ENCODE results near the gene TBC1D9B.
A peak's percentile ranks its signal among the peaks of the same experiment; 100 is the strongest.

TBC1D9B gene

GRCh38 chr5:179908528-179908927 lies 831 bp upstream of the TBC1D9B start:
- no peak overlapping the region for H2AFZ ChIP-seq (ENCODE audit: low read depth, low read length)
- H3K79me2 ChIP-seq (ENCODE audit: low read length): peaks cover 36% of the 10 kb centered on the region
- H3K4me1 ChIP-seq (ENCODE audit: low read length): peaks cover 19% of the 10 kb centered on the region
- TF ChIP-seq EZH2phosphoT487 (IDR thresholded peaks at IDR 0.05; ENCODE audit: low read depth) (no peak), CTCF (IDR thresholded peaks at IDR 0.05; ENCODE audit: low read depth, low read length) (no peak)
- peaks cover 30% of the 10 kb centered on the region for H3K36me3 ChIP-seq (replicated peaks; ENCODE audit: low read depth, low read length)
- H3K9me3 ChIP-seq (ENCODE audit: insufficient read depth, low read length): no peaks in the 10 kb centered on the region
- peak overlapping the region; percentile 72 for H3K9ac ChIP-seq (ENCODE audit: low read length)
- H4K20me1 ChIP-seq (ENCODE audit: insufficient read depth, low read length): peaks cover 14% of the 10 kb centered on the region
- H3K27me3 ChIP-seq (ENCODE audit: low read depth, low read length): no peaks in the 10 kb centered on the region
- H3K27ac ChIP-seq (ENCODE audit: low read length): peak overlapping the region; percentile 47; the same call in 1 of the 2 replicates
- peak overlapping the region; percentile 76 for H3K4me2 ChIP-seq (ENCODE audit: low read length)
- H3K4me3 ChIP-seq (ENCODE audit: low read length): peak overlapping the region; percentile 95

GRCh38 chr5:179906795-179907555 lies 722 bp downstream of the TBC1D9B start:
- H3K4me3 ChIP-seq (ENCODE audit: low read length): peak overlapping the region; percentile 95
- no peak overlapping the region for H2AFZ ChIP-seq (ENCODE audit: low read depth, low read length)
- H3K27ac ChIP-seq (ENCODE audit: low read length): peak overlapping the region; percentile 45; the same call in 1 of the 2 replicates
- peaks cover 19% of the 10 kb centered on the region for H3K4me1 ChIP-seq (ENCODE audit: low read length)
- peaks cover 14% of the 10 kb centered on the region for H4K20me1 ChIP-seq (ENCODE audit: insufficient read depth, low read length)
- TF ChIP-seq EZH2phosphoT487 (IDR thresholded peaks at IDR 0.05; ENCODE audit: low read depth) (no peak), CTCF (IDR thresholded peaks at IDR 0.05; ENCODE audit: low read depth, low read length) (no peak)
- H3K9me3 ChIP-seq (ENCODE audit: insufficient read depth, low read length): no peaks in the 10 kb centered on the region
- H3K4me2 ChIP-seq (ENCODE audit: low read length): peak overlapping the region; percentile 99
- peaks cover 46% of the 10 kb centered on the region for H3K36me3 ChIP-seq (replicated peaks; ENCODE audit: low read depth, low read length)
- peaks cover 49% of the 10 kb centered on the region for H3K79me2 ChIP-seq (ENCODE audit: low read length)
- peak overlapping the region; percentile 95 for H3K9ac ChIP-seq (ENCODE audit: low read length)
- H3K27me3 ChIP-seq (ENCODE audit: low read depth, low read length): no peaks in the 10 kb centered on the region

GRCh38 chr5:179906294-179906794 lies 1.4 kb downstream of the TBC1D9B start:
- Histone ChIP-seq H3K4me2 (ENCODE audit: low read length) (peak overlapping the region; percentile 99), H3K27ac (ENCODE audit: low read length) (no peak overlapping the region), H3K9me3 (ENCODE audit: insufficient read depth, low read length) (no peaks in the 10 kb centered on the region), H3K9ac (ENCODE audit: low read length) (peak overlapping the region; percentile 95), H4K20me1 (ENCODE audit: insufficient read depth, low read length) (peaks cover 14% of the 10 kb centered on the region), H3K79me2 (ENCODE audit: low read length) (peaks cover 51% of the 10 kb centered on the region), H3K4me3 (ENCODE audit: low read length) (peak overlapping the region; percentile 95), H3K4me1 (ENCODE audit: low read length) (peaks cover 19% of the 10 kb centered on the region), H3K36me3 (replicated peaks; ENCODE audit: low read depth, low read length) (peaks cover 48% of the 10 kb centered on the region), H2AFZ (ENCODE audit: low read depth, low read length) (no peak overlapping the region), H3K27me3 (ENCODE audit: low read depth, low read length) (no peaks in the 10 kb centered on the region)
- TF ChIP-seq CTCF (IDR thresholded peaks at IDR 0.05; ENCODE audit: low read depth, low read length): no peak

- H3K79me2 ChIP-seq (ENCODE audit: low read length): peaks cover 57% of the 10 kb centered on the region
- H3K9ac ChIP-seq (ENCODE audit: low read length): no peak overlapping the region
- H3K4me1 ChIP-seq (ENCODE audit: low read length): peaks cover 19% of the 10 kb centered on the region
- H3K4me2 ChIP-seq (ENCODE audit: low read length): no peak overlapping the region
- H3K27me3 ChIP-seq (ENCODE audit: low read depth, low read length): no peaks in the 10 kb centered on the region
- H3K36me3 ChIP-seq (replicated peaks; ENCODE audit: low read depth, low read length): peaks cover 54% of the 10 kb centered on the region
- TF ChIP-seq CTCF (IDR thresholded peaks at IDR 0.05; ENCODE audit: low read depth, low read length) (no peak), EZH2phosphoT487 (IDR thresholded peaks at IDR 0.05; ENCODE audit: low read depth) (no peak)
- H2AFZ ChIP-seq (ENCODE audit: low read depth, low read length): no peak overlapping the region
- peaks cover 19% of the 10 kb centered on the region for H4K20me1 ChIP-seq (ENCODE audit: insufficient read depth, low read length)
- H3K9me3 ChIP-seq (ENCODE audit: insufficient read depth, low read length): no peaks in the 10 kb centered on the region
- no peak overlapping the region for H3K27ac ChIP-seq (ENCODE audit: low read length)
- no peak overlapping the region for H3K4me3 ChIP-seq (ENCODE audit: low read length)
These were observed 2.5 kb downstream of the TBC1D9B start for GRCh38 chr5:179905161-179905560.
